GM12878 (cell line): ENCODE measurements around the gene NAV2. TPM values are rescaled to one million over a fixed set of nuclear protein-coding genes. Genes with fewer than 3 reads are reported as not detected.

Experiments used
- ATAC-seq: fragments of 200-7000 bp; cut with Tn5 transposase; 3 replicates; pipeline ENCODE4 v1.9.1; 2020; ENCODE audit warnings: mild to moderate bottlenecking, moderate library complexity
- BruUV-seq: library from RNA; stranded (reverse); fragments of 400-500 nt; replicated peaks from 2 replicates; lab custom pipeline; 2021; lab: Mats Ljungman, UMichigan
- CTCF ChIA-PET: fragments of 300-600 bp; sonication (Branson Sonifier 250); formaldehyde crosslinking; extraction: SDS; loops from one replicate; lab custom pipeline; 2021; ENCODE audit warnings: inconsistent platforms; lab: Yijun Ruan, JAX
- POLR2A ChIA-PET: fragments of 350-600 bp; formaldehyde crosslinking; extraction: SDS; loops from one replicate; lab custom pipeline; 2021; ENCODE audit warnings: inconsistent platforms; lab: Charles Lee
- RAD21 ChIA-PET: fragments of 300-600 bp; sonication (Branson Sonifier 250); formaldehyde crosslinking; loops from one replicate; lab custom pipeline; 2023; ENCODE audit warnings: antibody characterized with exemption; ENCODE audit not compliant: unreplicated experiment; lab: Charles Lee
- SMC1A ChIA-PET: fragments of 300-600 bp; sonication (Branson Sonifier 250); formaldehyde crosslinking; loops from one replicate; lab custom pipeline; 2023; ENCODE audit not compliant: unreplicated experiment, uncharacterized antibody; lab: Charles Lee
- DNase-seq: peaks from one replicate; pipeline ENCODE4 v3.0.0-alpha.2; 2011; ENCODE audit warnings: low read depth, low spot score
- FAIRE-seq: peaks from 3 replicates; lab custom pipeline; 2011; peaks lifted over from hg19 to GRCh38; lab: Jason Lieb, UNC
- H2AFZ ChIP-seq: 2 replicates; pipeline ENCODE4 v1.6.0; 2011; ENCODE audit warnings: low read depth, low read length, control low read depth; ENCODE audit not compliant: control insufficient read depth
- H3K27ac ChIP-seq: 2 replicates; pipeline ENCODE4 v1.5.1; 2011; ENCODE audit warnings: control low read depth; ENCODE audit not compliant: control insufficient read depth, insufficient read depth
- H3K27me3 ChIP-seq, 2 experiments: replicated peaks in 1 of 2; 2 replicates each; pipeline versions ENCODE4 v1.6.0 to v1.6.1; 2011; ENCODE audit warnings: low read length in 1 of 2; ENCODE audit not compliant: control insufficient read depth in 2 of 2, insufficient read depth in 2 of 2
- H3K36me3 ChIP-seq, 2 experiments: 2 replicates each; pipeline ENCODE4 v1.5.1; 2011; ENCODE audit warnings: low read length in 1 of 2; ENCODE audit not compliant: control insufficient read depth in 2 of 2, insufficient read depth in 2 of 2
- H3K4me1 ChIP-seq: 2 replicates; pipeline ENCODE4 v1.6.1; 2011; ENCODE audit warnings: mild to moderate bottlenecking, low read length, moderate library complexity, mixed read lengths; ENCODE audit not compliant: control insufficient read depth, insufficient read depth
- H3K4me2 ChIP-seq: 2 replicates; pipeline ENCODE4 v1.6.0; 2011; ENCODE audit warnings: control low read depth; ENCODE audit not compliant: control insufficient read depth, insufficient read depth
- H3K4me3 ChIP-seq: fragments of 200-600 bp; sonication (generic); 2 replicates; pipeline ENCODE4 v1.5.1; 2016
- H3K79me2 ChIP-seq: 2 replicates; pipeline ENCODE4 v1.6.0; 2011; ENCODE audit warnings: low read length; ENCODE audit not compliant: control insufficient read depth, insufficient read depth
- H3K9ac ChIP-seq: 2 replicates; pipeline ENCODE4 v1.8.0; 2011; ENCODE audit warnings: low read length, control low read depth, mixed read lengths; ENCODE audit not compliant: control insufficient read depth, insufficient read depth
- H3K9me3 ChIP-seq: replicated peaks from 3 replicates; pipeline ENCODE4 v1.5.1; 2011; ENCODE audit warnings: mild to moderate bottlenecking, low read length; ENCODE audit not compliant: control insufficient read depth, insufficient read depth
- H4K20me1 ChIP-seq: 2 replicates; pipeline ENCODE4 v1.6.0; 2011; ENCODE audit not compliant: control insufficient read depth, insufficient read depth
- EGR1 ChIP-seq, 2 experiments: IDR thresholded peaks; 1 replicate in 1 of 2; 2 replicates in 1 of 2; pipeline ENCODE4 v1.6.1; 2011 to 2012; ENCODE audit warnings: low read depth in 2 of 2, low read length in 2 of 2, borderline replicate concordance in 1 of 2, mild to moderate bottlenecking in 1 of 2, moderate library complexity in 1 of 2
- HDAC6 ChIP-seq: fragments of 200-600 bp; sonication (generic); IDR thresholded peaks from one replicate; pipeline ENCODE4 v1.8.0; 2017; ENCODE audit warnings: antibody characterized with exemption; ENCODE audit not compliant: unreplicated experiment
- IKZF1 ChIP-seq: fragments of 450-650 bp; conservative IDR thresholded peaks from 2 replicates; pipeline ENCODE4 v1.6.1; 2017; ENCODE audit warnings: antibody characterized with exemption, mild to moderate bottlenecking
- KAT2A ChIP-seq: conservative IDR thresholded peaks from 2 replicates; pipeline ENCODE4 v1.6.1; 2011; ENCODE audit warnings: low read depth, low read length; ENCODE audit not compliant: control insufficient read depth
- LARP7 ChIP-seq: fragments of 450-650 bp; IDR thresholded peaks from 2 replicates; pipeline ENCODE4 v1.6.1; 2017; ENCODE audit warnings: mild to moderate bottlenecking
- PAX5 ChIP-seq: IDR thresholded peaks from 2 replicates; pipeline ENCODE4 v1.6.1; 2011; ENCODE audit warnings: low read depth, low read length, borderline replicate concordance
- POU2F2 ChIP-seq: IDR thresholded peaks from 3 replicates; pipeline ENCODE4 v1.6.1; 2011; ENCODE audit warnings: low read depth, mild to moderate bottlenecking, low read length, borderline replicate concordance
- RAD21 ChIP-seq: IDR thresholded peaks from 2 replicates; pipeline ENCODE4 v1.6.1; 2011; ENCODE audit warnings: mild to moderate bottlenecking, low read depth, low read length, moderate library complexity; ENCODE audit not compliant: insufficient read depth
- RCOR1 ChIP-seq: conservative IDR thresholded peaks from 2 replicates; pipeline ENCODE4 v1.6.1; 2012; ENCODE audit warnings: low read depth, low read length, improper control_type of control experiment
- SMC3 ChIP-seq: IDR thresholded peaks from 2 replicates; pipeline ENCODE4 v1.6.1; 2011; ENCODE audit warnings: low read length, improper control_type of control experiment, borderline replicate concordance
- SRF ChIP-seq, 2 experiments: IDR thresholded peaks; 2 replicates each; pipeline ENCODE4 v1.6.1; 2011; ENCODE audit warnings: low read depth in 2 of 2, low read length in 2 of 2, mild to moderate bottlenecking in 1 of 2, moderate library complexity in 1 of 2
- SUPT20H ChIP-seq: IDR thresholded peaks from 2 replicates; pipeline ENCODE4 v1.6.1; 2011; ENCODE audit warnings: low read depth, mild to moderate bottlenecking, low read length, moderate library complexity, borderline replicate concordance; ENCODE audit not compliant: control insufficient read depth
- TARDBP ChIP-seq: IDR thresholded peaks from 2 replicates; pipeline ENCODE4 v1.6.1; 2016; ENCODE audit warnings: borderline replicate concordance
- TCF7 ChIP-seq: IDR thresholded peaks from 2 replicates; pipeline ENCODE4 v1.6.1; 2014; ENCODE audit warnings: antibody characterized with exemption, borderline replicate concordance
- YY1 ChIP-seq: IDR thresholded peaks from 2 replicates; pipeline ENCODE4 v1.6.1; 2011; ENCODE audit warnings: low read depth, mild to moderate bottlenecking, low read length
- ZNF24 ChIP-seq: fragments of 450-650 bp; IDR thresholded peaks from 2 replicates; pipeline ENCODE4 v1.6.1; 2017; ENCODE audit warnings: antibody characterized with exemption, mild to moderate bottlenecking
- ZNF622 ChIP-seq: fragments of 450-650 bp; IDR thresholded peaks from 2 replicates; pipeline ENCODE4 v1.6.1; 2017; ENCODE audit warnings: mild to moderate bottlenecking, inconsistent platforms
- WGBS: methylation state at CpG from one replicate; pipeline ENCODE4 v1.1.6; 2016; ENCODE audit warnings: low lambda C conversion rate; ENCODE audit not compliant: insufficient replicate concordance, insufficient coverage; ENCODE audit errors: missing lambda C conversion rate; 5-methylcytosine and 5-hydroxymethylcytosine counted together
- in situ Hi-C: fragments of 300-500 bp; cut with MboI; formaldehyde crosslinking; loops from 9 replicates; pipeline ENCODE4 v1.14.3; 2018; ENCODE audit warnings: mixed read lengths
- intact Hi-C: fragments of 100-400 bp; cut with micrococcal nuclease; formaldehyde crosslinking; loops from one replicate; pipeline ENCODE4 v1.14.2; 2022; ENCODE audit not compliant: unreplicated experiment
- polyA plus RNA-seq, 11 experiments: library from polyadenylated mRNA; depleted of rRNA in 4 of 11; unstranded in 6 of 11; stranded (reverse) in 5 of 11; fragments of >200 nt; fragmentation: Nextera tagmentation in 4 of 11; fragmentation: Illumina TruSeq in 1 of 11; extraction: Ambion mirVana in 4 of 11; extraction: Trizol in 1 of 11; gene quantifications; 1 replicate in 1 of 11; 2 replicates in 10 of 11; pipeline versions ENCODE4 v1.2.1 to v1.2.3, GENCODE V29; 2011 to 2016; ENCODE audit warnings: inconsistent platforms in 2 of 11, missing spikeins in 2 of 11, low read depth in 1 of 11
- total RNA-seq, 4 experiments: library from RNA; depleted of rRNA in 3 of 4; stranded (reverse); fragments of >200 nt in 3 of 4; fragmentation: Illumina TruSeq in 1 of 4; extraction: Trizol in 1 of 4; gene quantifications; 2 replicates each; pipeline versions ENCODE4 v1.2.1 to v1.2.3, GENCODE V29; 2013 to 2021
- TF ChIP-seq, protein P1 (sequence below), 3 experiments: IDR thresholded peaks in 2 of 3; conservative IDR thresholded peaks in 1 of 3; 2 replicates each; pipeline ENCODE4 v1.5.1; 2011; ENCODE audit warnings: low read depth in 3 of 3, low read length in 3 of 3, mild to moderate bottlenecking in 3 of 3, control low read depth in 2 of 3, moderate library complexity in 2 of 3, inconsistent platforms in 1 of 3, mixed read lengths in 1 of 3; ENCODE audit not compliant: control insufficient read depth in 2 of 3, insufficient read depth in 1 of 3; ENCODE audit errors: extremely low read depth in 1 of 3
- TF ChIP-seq, protein P2 (sequence below): fragments of 450-650 bp; IDR thresholded peaks from 2 replicates; pipeline ENCODE4 v1.6.1; 2016; ENCODE audit warnings: mild to moderate bottlenecking

Gene NAV2
- total and polyA plus RNA-seq, 10 of the 15 experiments (the other 5 are each of a cell fraction or from before 2014, with no cell fraction given): 0.35 to 6.1 (median 1.1) TPM

DNA sequence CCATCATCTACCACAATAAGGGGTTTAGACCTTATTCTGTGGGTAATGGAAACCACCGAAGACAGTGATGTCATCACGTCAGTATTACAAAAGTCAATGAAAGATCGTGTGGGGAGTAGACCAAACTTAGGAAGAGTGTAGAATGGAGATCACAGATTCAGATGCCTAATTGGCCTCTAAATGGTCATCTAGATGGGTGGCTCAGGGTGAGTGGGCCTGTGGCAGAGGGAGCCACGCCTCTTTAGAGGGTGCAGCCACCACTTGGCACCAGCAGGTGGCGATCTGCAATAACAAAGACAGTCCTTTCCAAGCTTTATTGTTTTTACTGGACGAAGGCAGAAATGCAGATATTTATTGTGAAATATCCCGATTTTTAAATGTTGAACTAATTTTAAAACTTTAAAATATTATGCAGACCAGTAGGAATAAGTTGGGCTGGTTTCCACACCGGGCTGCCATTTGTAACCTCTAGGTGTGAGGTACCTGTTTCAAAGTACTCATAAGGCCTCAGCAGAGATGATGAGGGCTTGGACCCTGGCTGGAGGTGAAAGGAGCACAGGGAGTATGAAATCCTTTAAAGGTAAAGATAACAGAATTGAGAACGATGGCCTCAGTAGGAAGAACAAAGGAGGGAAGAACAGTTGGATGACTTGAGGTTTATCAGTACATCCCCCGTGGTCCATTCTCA is 225.7 kb downstream of the NAV2 start (continued):
- TF ChIP-seq, protein P1, sequence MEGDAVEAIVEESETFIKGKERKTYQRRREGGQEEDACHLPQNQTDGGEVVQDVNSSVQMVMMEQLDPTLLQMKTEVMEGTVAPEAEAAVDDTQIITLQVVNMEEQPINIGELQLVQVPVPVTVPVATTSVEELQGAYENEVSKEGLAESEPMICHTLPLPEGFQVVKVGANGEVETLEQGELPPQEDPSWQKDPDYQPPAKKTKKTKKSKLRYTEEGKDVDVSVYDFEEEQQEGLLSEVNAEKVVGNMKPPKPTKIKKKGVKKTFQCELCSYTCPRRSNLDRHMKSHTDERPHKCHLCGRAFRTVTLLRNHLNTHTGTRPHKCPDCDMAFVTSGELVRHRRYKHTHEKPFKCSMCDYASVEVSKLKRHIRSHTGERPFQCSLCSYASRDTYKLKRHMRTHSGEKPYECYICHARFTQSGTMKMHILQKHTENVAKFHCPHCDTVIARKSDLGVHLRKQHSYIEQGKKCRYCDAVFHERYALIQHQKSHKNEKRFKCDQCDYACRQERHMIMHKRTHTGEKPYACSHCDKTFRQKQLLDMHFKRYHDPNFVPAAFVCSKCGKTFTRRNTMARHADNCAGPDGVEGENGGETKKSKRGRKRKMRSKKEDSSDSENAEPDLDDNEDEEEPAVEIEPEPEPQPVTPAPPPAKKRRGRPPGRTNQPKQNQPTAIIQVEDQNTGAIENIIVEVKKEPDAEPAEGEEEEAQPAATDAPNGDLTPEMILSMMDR (IDR thresholded peaks at IDR 0.05 in 2 of 3, conservative IDR thresholded peaks at IDR 0.05 in 1 of 3; ENCODE audit: control insufficient read depth in 2 of 3, extremely low read depth in 1 of 3, insufficient read depth in 1 of 3, low read depth in 3 of 3, low read length in 3 of 3): peak; percentile 64 to 93 (median 83)
- TF ChIP-seq TARDBP (no peak), SMC3 (peak; percentile 52; the same call in 1 of the 2 replicates), YY1 (0 out of 2 replicates have a peak, but pooled peaks have one; percentile 18), RAD21 (peak; percentile 53), HDAC6 (no peak), RCOR1 (no peak), KAT2A (no peak)

DNA sequence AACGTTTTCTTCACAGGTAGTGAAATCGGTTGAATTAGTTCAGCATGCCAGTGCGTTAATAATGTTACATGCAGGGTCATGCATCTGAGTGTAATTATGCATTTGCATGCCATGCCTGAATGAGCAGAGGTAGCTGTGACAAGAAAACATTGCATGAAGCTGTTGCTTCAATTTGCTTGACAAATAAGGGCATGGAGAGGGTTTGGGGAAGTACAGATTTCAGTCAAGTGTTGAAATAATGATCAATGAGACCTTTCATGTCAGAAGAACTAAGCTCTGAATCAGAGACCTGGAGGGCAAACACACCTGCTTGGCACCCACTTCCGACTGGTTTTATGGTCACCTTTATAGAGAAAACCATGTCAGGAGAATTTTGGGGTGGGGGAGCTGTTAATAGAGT is 226.2 kb downstream of the NAV2 start:
- no peak overlapping the region for H3K4me3 ChIP-seq
- no peak overlapping the region for H2AFZ ChIP-seq
- intact Hi-C loops: loop anchor here (1.0 to 5.0 kb wide), 4 partner anchors 32 to 398 kb away; no protein-coding TSS in a partner anchor
- ATAC-seq (peak; percentile 77), FAIRE-seq (no peak), DNase-seq (no peak)
- H3K4me1 ChIP-seq: peaks cover 4% of the 10 kb centered on the region; the same call in 1 of the 2 replicates
- no peak overlapping the region for H3K9ac ChIP-seq
- H3K27me3 ChIP-seq: no peaks in the 10 kb centered on the region
- ChIA-PET CTCF (interaction anchor here (0.6 to 2.9 kb wide), 23 partner anchors 8 to 814 kb away, joined by 3 to 34 read pairs (median 5); no protein-coding TSS in a partner anchor), POLR2A (no interaction called here), RAD21 (interaction anchor here (0.6 to 1.9 kb wide), 10 partner anchors 8 to 194 kb away, joined by 3 to 10 read pairs (median 5); no protein-coding TSS in a partner anchor), SMC1A (interaction anchor here (0.6 to 2.9 kb wide), 10 partner anchors 9 to 195 kb away, joined by 3 to 18 read pairs (median 4); no protein-coding TSS in a partner anchor)
- 0% methylated on average over 4 of the region's 4 CpGs for WGBS
- in situ Hi-C loops: no loop called here
- no peaks in the 10 kb centered on the region for H3K9me3 ChIP-seq
- H3K27ac ChIP-seq: no peak overlapping the region
- no peaks in the 10 kb centered on the region for H4K20me1 ChIP-seq
- no peaks in the 10 kb centered on the region for H3K79me2 ChIP-seq
- BruUV-seq: no TSS peak
- H3K36me3 ChIP-seq: no peaks in the 10 kb centered on the region; a peak in 1 of 4 replicates
- no peak for TF ChIP-seq SUPT20H
- peak; percentile 73; the same call in 1 of the 3 replicates for TF ChIP-seq POU2F2
- peak; percentile 76 for TF ChIP-seq ZNF24
- TF ChIP-seq PAX5: peak; percentile 74; the same call in 1 of the 2 replicates
- TF ChIP-seq SRF (IDR thresholded peaks at IDR 0.05; ENCODE audit: low read depth in 2 of 2, low read length in 2 of 2): peak; percentile 31 to 63; a peak in 2 of 4 replicates
- TF ChIP-seq EGR1 (IDR thresholded peaks at IDR 0.05; ENCODE audit: borderline replicate concordance in 1 of 2, low read depth in 2 of 2, low read length in 2 of 2): no peak
- no peak for TF ChIP-seq TCF7
- TF ChIP-seq, protein P2, sequence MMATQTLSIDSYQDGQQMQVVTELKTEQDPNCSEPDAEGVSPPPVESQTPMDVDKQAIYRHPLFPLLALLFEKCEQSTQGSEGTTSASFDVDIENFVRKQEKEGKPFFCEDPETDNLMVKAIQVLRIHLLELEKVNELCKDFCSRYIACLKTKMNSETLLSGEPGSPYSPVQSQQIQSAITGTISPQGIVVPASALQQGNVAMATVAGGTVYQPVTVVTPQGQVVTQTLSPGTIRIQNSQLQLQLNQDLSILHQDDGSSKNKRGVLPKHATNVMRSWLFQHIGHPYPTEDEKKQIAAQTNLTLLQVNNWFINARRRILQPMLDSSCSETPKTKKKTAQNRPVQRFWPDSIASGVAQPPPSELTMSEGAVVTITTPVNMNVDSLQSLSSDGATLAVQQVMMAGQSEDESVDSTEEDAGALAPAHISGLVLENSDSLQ: peak; percentile 31; the same call in 1 of the 2 replicates
- TF ChIP-seq ZNF622: no peak
- no peak for TF ChIP-seq IKZF1
- TF ChIP-seq LARP7: no peak
- no peak overlapping the region for H3K4me2 ChIP-seq
